Right lobe of liver (tissue), 6 donors: Measurements from ENCODE around the gene ERC2. TPM values are rescaled to one million over a fixed set of nuclear protein-coding genes. Genes with fewer than 3 reads are reported as not detected.

ENCODE experiments used
- ATAC-seq, 4 donors: fragments of 200-7000 bp; cut with Tn5 transposase; one replicate each; pipeline ENCODE4 v1.9.1; 2020; ENCODE audit warnings: mild to moderate bottlenecking in 4 of 4, moderate library complexity in 4 of 4
- DNase-seq, 3 donors: peaks; one replicate each; pipeline ENCODE4 v3.0.0-alpha.2; 2020
- H3K27ac ChIP-seq, 3 donors: fragments of 200-600 bp; one replicate each; pipeline ENCODE4 v1.8.0; 2022
- H3K27me3 ChIP-seq, 2 donors: fragments of 200-600 bp; one replicate each; pipeline ENCODE4 v1.8.0; 2022
- H3K36me3 ChIP-seq, 4 donors: fragments of 200-600 bp; sonication (generic) in 1 of 4; one replicate each; pipeline versions ENCODE4 v1.5.1 to v1.8.0; 2017 to 2022; ENCODE audit warnings: control low read depth in 1 of 4
- H3K4me1 ChIP-seq, 4 donors: fragments of 200-600 bp; sonication (generic) in 1 of 4; one replicate each; pipeline versions ENCODE4 v1.5.1 to v1.8.0; 2017 to 2022; ENCODE audit warnings: control low read depth in 1 of 4
- H3K4me3 ChIP-seq, 3 donors: fragments of 200-600 bp; one replicate each; pipeline ENCODE4 v1.8.0; 2022
- H3K9me3 ChIP-seq, 4 donors: fragments of 200-600 bp; sonication (generic) in 1 of 4; one replicate each; pipeline versions ENCODE4 v1.5.1 to v1.8.0; 2017 to 2022; ENCODE audit warnings: control low read depth in 1 of 4
- CTCF ChIP-seq, 4 donors: fragments of 200-600 bp in 3 of 4; fragments of 450-650 bp in 1 of 4; IDR thresholded peaks; one replicate each; pipeline versions ENCODE4 v1.5.1 to v1.8.0; 2016 to 2022; ENCODE audit warnings: antibody characterized with exemption in 4 of 4, mild to moderate bottlenecking in 2 of 4
- POLR2A ChIP-seq: fragments of 450-650 bp; IDR thresholded peaks from one replicate; pipeline ENCODE4 v1.6.1; 2017; ENCODE audit warnings: antibody characterized with exemption, mild to moderate bottlenecking
- WGBS: methylation state at CpG from one replicate; pipeline ENCODE4 v1.1.6; 2018; ENCODE audit warnings: low coverage, low lambda C conversion rate; ENCODE audit not compliant: insufficient coverage; ENCODE audit errors: missing lambda C conversion rate; 5-methylcytosine and 5-hydroxymethylcytosine counted together
- intact Hi-C, 2 donors: fragments of 100-400 bp; cut with DNase I; formaldehyde crosslinking; loops; one replicate each; pipeline versions ENCODE4 v1.11.2 to v1.14.1; 2022
- total RNA-seq, 6 experiments: library from RNA; depleted of rRNA in 2 of 6; stranded (reverse); fragments of >200 nt in 2 of 6; fragmentation: NEBNext Ultra II Directional in 3 of 6; extraction: Animal tissue kit (Norgen Biotek cat#: 25700) in 3 of 6; gene quantifications; one replicate each; pipeline versions ENCODE4 v1.1.0 to v1.2.4, GENCODE V29; 2016 to 2023
- donor health status: DM: no; HTN: yes; CAD: no.
- donor health status: DM: no; HTN: no; CAD: no.
- donor health status: DM: no; HTN: no; CAD: no.
- donor health status: DM: no; HTN: yes; CAD: no.
- donor health status: DM: no; HTN: yes; CAD: no.

Gene ERC2
- total RNA-seq, 6 experiments from 2014 or later = not detected

GRCh38 chr3:55823829-55824228 lies 644.4 kb downstream of the ERC2 start:
- intact Hi-C loops = no loop called here
- no peak for DNase-seq
- no peaks in the 10 kb centered on the region for H3K9me3 ChIP-seq
- WGBS = 100% methylated on average over 1 of the region's 1 CpG
- H3K36me3 ChIP-seq = no peaks in the 10 kb centered on the region
- ATAC-seq = no peak
- H3K27ac ChIP-seq = no peak overlapping the region
- no peaks in the 10 kb centered on the region for H3K27me3 ChIP-seq
- no peaks in the 10 kb centered on the region for H3K4me1 ChIP-seq
- H3K4me3 ChIP-seq = no peak overlapping the region
- TF ChIP-seq POLR2A (no peak), CTCF (IDR thresholded peaks at IDR 0.05) (no peak)

- H3K4me1 ChIP-seq = no peaks in the 10 kb centered on the region
- intact Hi-C loops = no loop called here
- DNase-seq (no peak), ATAC-seq (no peak)
- H3K4me3 ChIP-seq = no peak overlapping the region
- H3K9me3 ChIP-seq = no peaks in the 10 kb centered on the region
- H3K27me3 ChIP-seq = no peaks in the 10 kb centered on the region
- H3K36me3 ChIP-seq = no peaks in the 10 kb centered on the region
- TF ChIP-seq POLR2A = no peak
- H3K27ac ChIP-seq = no peak overlapping the region
Measured at GRCh38 chr3:55823001-55823400, 645.3 kb downstream of the ERC2 start.

GRCh38 chr3:55819005-55819404 lies 649.3 kb downstream of the ERC2 start:
- 47% methylated on average over 6 of the region's 6 CpGs for WGBS
- Histone ChIP-seq H3K27ac (no peak overlapping the region), H3K27me3 (no peaks in the 10 kb centered on the region), H3K4me3 (no peak overlapping the region), H3K9me3 (no peaks in the 10 kb centered on the region), H3K36me3 (no peaks in the 10 kb centered on the region), H3K4me1 (no peaks in the 10 kb centered on the region)
- DNase-seq = no peak
- no peak for TF ChIP-seq CTCF (IDR thresholded peaks at IDR 0.05)
- TF ChIP-seq POLR2A = no peak
- no peak for ATAC-seq
- intact Hi-C loops = no loop called here

- no peaks in the 10 kb centered on the region for H3K36me3 ChIP-seq
- no peaks in the 10 kb centered on the region for H3K4me1 ChIP-seq
- ATAC-seq (no peak), DNase-seq (no peak)
- no peak overlapping the region for H3K4me3 ChIP-seq
- no peaks in the 10 kb centered on the region for H3K9me3 ChIP-seq
- intact Hi-C loops = no loop called here
- 48% methylated on average over 2 of the region's 2 CpGs for WGBS
- TF ChIP-seq CTCF (IDR thresholded peaks at IDR 0.05) (no peak), POLR2A (no peak)
- no peak overlapping the region for H3K27ac ChIP-seq
- H3K27me3 ChIP-seq = no peaks in the 10 kb centered on the region
Measured at GRCh38 chr3:55818485-55818884, 649.8 kb downstream of the ERC2 start.

- WGBS = 57% methylated on average over 7 of the region's 8 CpGs
- Histone ChIP-seq H3K9me3 (no peaks in the 10 kb centered on the region), H3K27me3 (no peaks in the 10 kb centered on the region), H3K36me3 (no peaks in the 10 kb centered on the region), H3K4me1 (no peaks in the 10 kb centered on the region), H3K27ac (no peak overlapping the region), H3K4me3 (no peak overlapping the region)
- intact Hi-C loops = no loop called here
- no peak for ATAC-seq
- TF ChIP-seq POLR2A (no peak), CTCF (IDR thresholded peaks at IDR 0.05) (no peak)
- DNase-seq = no peak
Measured at GRCh38 chr3:55816794-55817576, 651.3 kb downstream of the ERC2 start.
